ENCODE data around the gene RNF157.

- TF ChIP-seq CTCF (IDR thresholded peaks at IDR 0.05; ENCODE audit: low read length) (no peak), EZH2 (optimal IDR thresholded peaks at IDR 0.05; ENCODE audit: low read depth, low read length) (no peak)
Observed at GRCh38 chr17:76260220-76260619, 19.9 kb upstream of the RNF157 start.

Data from MM.1S (cell line).